B cell (primary cell): ENCODE measurements around the gene NAMPT. TPM values are rescaled to one million over a fixed set of nuclear protein-coding genes. Genes with fewer than 3 reads are reported as not detected.

Experiments used
- ATAC-seq: fragments of 200-7000 bp; cut with Tn5 transposase; one replicate; pipeline ENCODE4 v1.10.0; 2021; ENCODE audit warnings: low read depth, mild to moderate bottlenecking, moderate number of reproducible peaks, moderate library complexity
- CTCF ChIA-PET: fragments of 350-600 bp; sonication (Branson Sonifier 250); formaldehyde crosslinking; loops from one replicate; lab custom pipeline; 2021; ENCODE audit warnings: antibody characterized with exemption, inconsistent platforms; lab: Charles Lee
- POLR2A ChIA-PET: fragments of 350-600 bp; sonication (Branson Sonifier 250); formaldehyde crosslinking; loops from one replicate; lab custom pipeline; 2021; ENCODE audit warnings: antibody characterized with exemption; lab: Charles Lee
- DNase-seq: peaks from one replicate; pipeline ENCODE4 v3.0.0; 2013
- H2AFZ ChIP-seq: 2 replicates; pipeline ENCODE4 v1.6.1; 2012; ENCODE audit warnings: mild to moderate bottlenecking, low read depth, low read length; ENCODE audit not compliant: insufficient read depth, poor library complexity, severe bottlenecking
- H3K27ac ChIP-seq, 2 donors: 1 replicate in 1 of 2; 2 replicates in 1 of 2; pipeline ENCODE4 v1.5.1; 2012 to 2013; ENCODE audit warnings: low read length in 2 of 2, mild to moderate bottlenecking in 2 of 2, moderate library complexity in 1 of 2
- H3K27me3 ChIP-seq, 4 experiments: fragments of 200-600 bp in 1 of 4; sonication (generic) in 1 of 4; replicated peaks in 1 of 4; 1 replicate in 2 of 4; 2 replicates in 2 of 4; pipeline versions ENCODE4 v1.6.1 to v1.7.0; 2013 to 2016; ENCODE audit warnings: low read length in 3 of 4, mild to moderate bottlenecking in 2 of 4, mixed read lengths in 1 of 4, moderate library complexity in 1 of 4; ENCODE audit not compliant: insufficient read depth in 4 of 4, control insufficient read depth in 3 of 4; ENCODE audit errors: control extremely low read depth in 1 of 4
- H3K36me3 ChIP-seq, 2 experiments: replicated peaks in 1 of 2; 1 replicate in 1 of 2; 2 replicates in 1 of 2; pipeline versions ENCODE4 v1.6.1 to v1.7.1; 2013; ENCODE audit warnings: low read length in 1 of 2; ENCODE audit not compliant: insufficient read depth in 2 of 2, control insufficient read depth in 1 of 2; ENCODE audit errors: control extremely low read depth in 1 of 2, extremely low read depth in 1 of 2
- H3K4me1 ChIP-seq, 2 donors: fragments of 200-600 bp in 1 of 2; sonication (generic) in 1 of 2; 1 replicate in 1 of 2; 2 replicates in 1 of 2; pipeline versions ENCODE4 v1.5.1 to v1.6.1; 2013 to 2017; ENCODE audit warnings: low read length in 2 of 2; ENCODE audit not compliant: control insufficient read depth in 2 of 2, insufficient read depth in 2 of 2
- H3K4me2 ChIP-seq: replicated peaks from 2 replicates; pipeline ENCODE3; 2012; ENCODE audit warnings: mild to moderate bottlenecking, low read depth, low read length; ENCODE audit not compliant: poor library complexity, severe bottlenecking
- H3K4me3 ChIP-seq, 5 experiments: fragments of 200-600 bp in 1 of 5; sonication (generic) in 1 of 5; 1 replicate in 3 of 5; 2 replicates in 2 of 5; pipeline versions ENCODE4 v1.5.1 to v1.7.0; 2011 to 2016; ENCODE audit warnings: low read length in 4 of 5, mild to moderate bottlenecking in 4 of 5, low read depth in 2 of 5, control low read depth in 1 of 5, moderate library complexity in 1 of 5; ENCODE audit not compliant: insufficient read depth in 1 of 5; ENCODE audit errors: control extremely low read depth in 1 of 5, extremely low read depth in 1 of 5
- H3K79me2 ChIP-seq: fragments of 200-600 bp; sonication (generic); one replicate; pipeline ENCODE4 v1.6.0; 2016; ENCODE audit warnings: low read length; ENCODE audit not compliant: control insufficient read depth, insufficient read depth
- H3K9ac ChIP-seq: fragments of 200-600 bp; sonication (generic); 2 replicates; pipeline ENCODE4 v1.6.1; 2017; ENCODE audit warnings: mild to moderate bottlenecking, low read length, moderate library complexity
- H3K9me3 ChIP-seq, 3 donors: one replicate each; pipeline versions ENCODE4 v1.6.1 to v1.7.1; 2013; ENCODE audit warnings: low read length in 2 of 3; ENCODE audit not compliant: control insufficient read depth in 2 of 3, insufficient read depth in 1 of 3; ENCODE audit errors: control extremely low read depth in 1 of 3
- H4K20me1 ChIP-seq: 2 replicates; pipeline ENCODE4 v1.6.0; 2012; ENCODE audit warnings: mild to moderate bottlenecking, low read length; ENCODE audit not compliant: insufficient read depth, control insufficient read depth, poor library complexity, severe bottlenecking
- H3K27ac Mint-ChIP-seq: one replicate; pipeline ENCODE4 v1.8.0; 2021; ENCODE audit warnings: mixed read lengths
- H3K27me3 Mint-ChIP-seq: one replicate; pipeline ENCODE4 v1.8.0; 2021; ENCODE audit warnings: mixed read lengths
- H3K4me1 Mint-ChIP-seq: one replicate; pipeline ENCODE4 v1.8.0; 2021; ENCODE audit warnings: mixed read lengths
- H3K4me3 Mint-ChIP-seq: one replicate; pipeline ENCODE4 v1.8.0; 2021; ENCODE audit warnings: mixed read lengths
- H3K9me3 Mint-ChIP-seq: one replicate; pipeline ENCODE4 v1.8.0; 2022; ENCODE audit warnings: mixed read lengths; ENCODE audit not compliant: insufficient read depth
- EZH2 ChIP-seq: IDR thresholded peaks from 2 replicates; pipeline ENCODE4 v1.6.1; 2012; ENCODE audit warnings: borderline replicate concordance, low read depth, mild to moderate bottlenecking, moderate library complexity, low read length; ENCODE audit not compliant: insufficient read depth, poor library complexity, severe bottlenecking
- WGBS: methylation state at CpG from one replicate; pipeline ENCODE4 v1.1.5; 2013; ENCODE audit warnings: missing lambda C conversion rate; ENCODE audit not compliant: insufficient coverage; 5-methylcytosine and 5-hydroxymethylcytosine counted together
- intact Hi-C: fragments of 100-400 bp; cut with micrococcal nuclease; formaldehyde crosslinking; loops from one replicate; pipeline ENCODE4 v1.10.0; 2022
- polyA plus RNA-seq: library from polyadenylated mRNA; depleted of rRNA; stranded (reverse); fragments of >200 nt; gene quantifications from 2 replicates; pipeline ENCODE4 v1.2.3, GENCODE V29; 2012
- total RNA-seq, 2 donors: library from RNA; stranded (reverse); fragments of 120-200 nt in 1 of 2; gene quantifications; 1 replicate in 1 of 2; 2 replicates in 1 of 2; pipeline versions ENCODE4 v1.2.3 to v1.2.4, GENCODE V29; 2013 to 2022
- TF ChIP-seq, protein P1 (sequence below): fragments of 200-600 bp; IDR thresholded peaks from one replicate; pipeline ENCODE4 v1.8.0; 2022; ENCODE audit warnings: antibody characterized with exemption, mild to moderate bottlenecking

NAMPT gene
- total and polyA plus RNA-seq, 2 donors (not counting 1 experiment from before 2014, with no cell fraction given) = 11.6 to 48.8 TPM

DNA sequence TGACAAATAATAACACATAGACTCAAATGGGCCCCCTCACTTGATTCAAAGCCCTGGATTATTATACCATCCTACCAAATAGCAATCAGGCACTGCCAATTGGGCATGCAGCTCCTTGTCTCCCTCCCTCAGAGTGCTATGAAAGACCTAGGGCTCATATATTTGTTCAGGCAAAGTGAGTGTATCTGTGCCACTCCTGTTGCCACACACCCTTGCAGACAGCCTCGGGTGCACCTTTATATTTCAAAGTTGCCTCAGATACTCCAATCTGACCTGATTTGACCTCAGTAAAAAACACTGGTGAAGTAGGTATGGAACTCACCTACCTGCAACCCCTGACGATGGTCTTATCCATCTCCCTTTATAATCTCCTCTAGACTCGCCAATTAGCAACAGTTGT lies 3.0 kb upstream of the NAMPT start:
- Histone ChIP-seq H3K36me3 (no peaks in the 10 kb centered on the region), H2AFZ (no peak overlapping the region), H3K9me3 (no peaks in the 10 kb centered on the region), H3K4me1 (peaks cover 10 to 15% of the 10 kb centered on the region in 2 donors), H3K27me3 (no peaks in the 10 kb centered on the region), H4K20me1 (no peaks in the 10 kb centered on the region), H3K27ac (no peak overlapping the region), H3K4me3 (no peak overlapping the region), H3K4me2 (no peak overlapping the region), H3K9ac (no peak overlapping the region), H3K79me2 (peaks cover 12% of the 10 kb centered on the region)
- Mint-ChIP-seq H3K4me3 (no peak overlapping the region), H3K27ac (no peak overlapping the region), H3K9me3 (no peaks in the 10 kb centered on the region), H3K4me1 (peaks cover 18% of the 10 kb centered on the region), H3K27me3 (no peaks in the 10 kb centered on the region)
- ChIA-PET CTCF (no interaction called here), POLR2A (no interaction called here)
- no peak for ATAC-seq
- TF ChIP-seq, protein P1, sequence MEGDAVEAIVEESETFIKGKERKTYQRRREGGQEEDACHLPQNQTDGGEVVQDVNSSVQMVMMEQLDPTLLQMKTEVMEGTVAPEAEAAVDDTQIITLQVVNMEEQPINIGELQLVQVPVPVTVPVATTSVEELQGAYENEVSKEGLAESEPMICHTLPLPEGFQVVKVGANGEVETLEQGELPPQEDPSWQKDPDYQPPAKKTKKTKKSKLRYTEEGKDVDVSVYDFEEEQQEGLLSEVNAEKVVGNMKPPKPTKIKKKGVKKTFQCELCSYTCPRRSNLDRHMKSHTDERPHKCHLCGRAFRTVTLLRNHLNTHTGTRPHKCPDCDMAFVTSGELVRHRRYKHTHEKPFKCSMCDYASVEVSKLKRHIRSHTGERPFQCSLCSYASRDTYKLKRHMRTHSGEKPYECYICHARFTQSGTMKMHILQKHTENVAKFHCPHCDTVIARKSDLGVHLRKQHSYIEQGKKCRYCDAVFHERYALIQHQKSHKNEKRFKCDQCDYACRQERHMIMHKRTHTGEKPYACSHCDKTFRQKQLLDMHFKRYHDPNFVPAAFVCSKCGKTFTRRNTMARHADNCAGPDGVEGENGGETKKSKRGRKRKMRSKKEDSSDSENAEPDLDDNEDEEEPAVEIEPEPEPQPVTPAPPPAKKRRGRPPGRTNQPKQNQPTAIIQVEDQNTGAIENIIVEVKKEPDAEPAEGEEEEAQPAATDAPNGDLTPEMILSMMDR = no peak
- intact Hi-C loops = loop anchor here (5.0 kb wide), 4 partner anchors 230 to 610 kb away; no protein-coding TSS in a partner anchor
- no peak for DNase-seq
- WGBS = no CpG with 5 or more reads among the region's 3 CpGs

DNA sequence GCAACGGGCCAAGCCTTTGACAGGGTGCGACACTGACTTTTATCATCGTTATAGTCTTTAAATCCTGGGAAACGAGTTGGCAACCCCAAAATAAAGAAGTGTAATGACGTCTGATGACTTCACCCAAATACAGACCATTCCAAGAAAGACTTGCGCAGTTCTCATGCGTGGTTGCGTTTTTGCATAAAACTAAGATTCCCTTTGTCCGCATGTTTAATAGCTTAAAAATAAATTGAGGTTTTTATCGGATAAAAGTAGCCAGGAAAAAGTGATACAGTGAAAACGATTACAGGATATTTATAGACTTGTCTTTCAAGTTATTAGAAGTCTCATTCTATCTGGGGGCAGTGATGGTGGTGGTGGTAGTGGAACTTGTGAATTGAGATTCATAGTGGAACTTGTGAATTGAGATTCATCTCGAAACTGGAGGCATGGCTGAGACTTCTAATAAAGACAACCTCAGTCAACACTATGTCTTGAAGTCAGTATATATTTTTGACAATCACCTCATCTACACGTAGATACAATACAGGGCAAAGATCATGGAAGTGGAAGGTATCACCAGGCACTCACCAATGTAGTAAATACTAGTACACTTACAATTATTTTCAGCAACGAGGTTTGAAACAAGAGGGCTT lies 1.2 kb upstream of the NAMPT start:
- 18% methylated on average over 7 of the region's 14 CpGs for WGBS
- H3K27ac ChIP-seq = peak overlapping the region; percentile 84 to 87
- peaks cover 16% of the 10 kb centered on the region for H4K20me1 ChIP-seq
- Mint-ChIP-seq H3K4me1 (peaks cover 30% of the 10 kb centered on the region), H3K27ac (peak overlapping the region; percentile 98), H3K27me3 (no peaks in the 10 kb centered on the region), H3K4me3 (peak overlapping the region; percentile 97), H3K9me3 (no peaks in the 10 kb centered on the region)
- CTCF ChIA-PET = no interaction called here
- no peak for TF ChIP-seq EZH2
- TF ChIP-seq, protein P1 = no peak
- no peak for ATAC-seq
- peak overlapping the region; percentile 82 for H2AFZ ChIP-seq
- H3K9me3 ChIP-seq = no peaks in the 10 kb centered on the region
- DNase-seq = peak; percentile 64
- peaks cover 10 to 20% of the 10 kb centered on the region in 2 donors for H3K4me1 ChIP-seq
- H3K4me2 ChIP-seq = peak overlapping the region; percentile 96
- POLR2A ChIA-PET = interaction anchor here (0.5 to 2.2 kb wide), 4 partner anchors 21 to 883 kb away, joined by 3 to 24 read pairs (median 6); partner anchors contain the start of genes HBP1 and SYPL1
- peaks cover 29% of the 10 kb centered on the region for H3K79me2 ChIP-seq
- H3K4me3 ChIP-seq = peak overlapping the region; percentile 79 to 100 (median 89)
- peak overlapping the region; percentile 79 for H3K9ac ChIP-seq
- no peaks in the 10 kb centered on the region for H3K27me3 ChIP-seq
- intact Hi-C loops = loop anchor here (1.0 to 5.0 kb wide), 7 partner anchors 215 to 754 kb away; partner anchors contain the start of genes CCDC71L and RINT1
- H3K36me3 ChIP-seq = no peaks in the 10 kb centered on the region
